ENCODE measurements around the gene NDST4.
A peak's percentile ranks its signal among the peaks of the same experiment; 100 is the strongest.

NDST4 gene

GRCh38 chr4:115113506-115114106 lies at the start of gene NDST4:
NDST4 (minus strand) TSS chr4:115113620; CDS start chr4:115077036, 36,584 bp downstream.
- TF ChIP-seq CTCF (IDR thresholded peaks at IDR 0.05; ENCODE audit: low read depth, low read length), result peak; percentile 6
- DNase-seq (ENCODE audit: extremely low read depth, low read depth), result no peak

GRCh38 chr4:115159141-115159540 lies 45.7 kb upstream of the NDST4 start:
- peak; percentile 7 for DNase-seq (ENCODE audit: extremely low read depth, low read depth)
- TF ChIP-seq CTCF (IDR thresholded peaks at IDR 0.05; ENCODE audit: low read depth, low read length), result no peak

GRCh38 chr4:115158296-115158695 lies 44.9 kb upstream of the NDST4 start:
- no peak for DNase-seq (ENCODE audit: extremely low read depth, low read depth)
- TF ChIP-seq CTCF (IDR thresholded peaks at IDR 0.05; ENCODE audit: low read depth, low read length), result no peak

GRCh38 chr4:115154826-115155225 lies 41.4 kb upstream of the NDST4 start:
- peak; percentile 24 for DNase-seq (ENCODE audit: extremely low read depth, low read depth)
- peak; percentile 52 for TF ChIP-seq CTCF (IDR thresholded peaks at IDR 0.05; ENCODE audit: low read depth, low read length)

GRCh38 chr4:115152965-115153364 lies 39.5 kb upstream of the NDST4 start:
- TF ChIP-seq CTCF (IDR thresholded peaks at IDR 0.05; ENCODE audit: low read depth, low read length), result no peak

GRCh38 chr4:115152081-115152480 lies 38.7 kb upstream of the NDST4 start:
- DNase-seq (ENCODE audit: extremely low read depth, low read depth), result no peak
- no peak for TF ChIP-seq CTCF (IDR thresholded peaks at IDR 0.05; ENCODE audit: low read depth, low read length)

More at GRCh38 chr4:115152965-115153364, 39.5 kb upstream of the NDST4 start:
- no peak for DNase-seq (ENCODE audit: extremely low read depth, low read depth)

GRCh38 chr4:115149106-115149505 lies 35.7 kb upstream of the NDST4 start:
- TF ChIP-seq CTCF (IDR thresholded peaks at IDR 0.05; ENCODE audit: low read depth, low read length), result no peak
- no peak for DNase-seq (ENCODE audit: extremely low read depth, low read depth)
